22Rv1 (cell line): ENCODE data around the gene CCDC85A.

Source experiments
- ZFX ChIP-seq: fragments of 450-650 bp; IDR thresholded peaks from 2 replicates; pipeline ENCODE4 v1.6.1; 2017; ENCODE audit warnings: antibody characterized with exemption, borderline replicate concordance
- TF ChIP-seq, protein P1 (sequence below): fragments of 450-650 bp; IDR thresholded peaks from 2 replicates; pipeline ENCODE4 v1.5.1; 2017; ENCODE audit warnings: mild to moderate bottlenecking

DNA sequence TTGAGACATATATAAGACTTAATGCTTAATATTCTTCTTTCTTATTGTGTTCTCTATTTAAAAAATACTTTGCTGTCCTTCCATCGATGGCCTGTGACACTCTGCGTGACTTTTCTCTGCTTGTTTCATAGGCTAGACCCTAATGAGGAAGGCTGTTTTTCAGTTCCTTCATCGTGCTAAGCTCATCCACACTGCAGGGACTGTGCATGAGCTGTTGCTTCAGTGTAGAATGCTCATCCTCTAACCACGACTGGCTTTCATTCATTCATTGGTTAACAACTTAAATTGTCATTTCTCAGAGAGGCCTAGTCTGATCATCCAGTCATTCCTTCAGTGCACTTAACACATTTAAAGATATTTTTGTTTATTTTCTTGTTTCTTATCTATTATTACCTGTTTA, 134.4 kb downstream of the CCDC85A start:
- TF ChIP-seq, protein P1, sequence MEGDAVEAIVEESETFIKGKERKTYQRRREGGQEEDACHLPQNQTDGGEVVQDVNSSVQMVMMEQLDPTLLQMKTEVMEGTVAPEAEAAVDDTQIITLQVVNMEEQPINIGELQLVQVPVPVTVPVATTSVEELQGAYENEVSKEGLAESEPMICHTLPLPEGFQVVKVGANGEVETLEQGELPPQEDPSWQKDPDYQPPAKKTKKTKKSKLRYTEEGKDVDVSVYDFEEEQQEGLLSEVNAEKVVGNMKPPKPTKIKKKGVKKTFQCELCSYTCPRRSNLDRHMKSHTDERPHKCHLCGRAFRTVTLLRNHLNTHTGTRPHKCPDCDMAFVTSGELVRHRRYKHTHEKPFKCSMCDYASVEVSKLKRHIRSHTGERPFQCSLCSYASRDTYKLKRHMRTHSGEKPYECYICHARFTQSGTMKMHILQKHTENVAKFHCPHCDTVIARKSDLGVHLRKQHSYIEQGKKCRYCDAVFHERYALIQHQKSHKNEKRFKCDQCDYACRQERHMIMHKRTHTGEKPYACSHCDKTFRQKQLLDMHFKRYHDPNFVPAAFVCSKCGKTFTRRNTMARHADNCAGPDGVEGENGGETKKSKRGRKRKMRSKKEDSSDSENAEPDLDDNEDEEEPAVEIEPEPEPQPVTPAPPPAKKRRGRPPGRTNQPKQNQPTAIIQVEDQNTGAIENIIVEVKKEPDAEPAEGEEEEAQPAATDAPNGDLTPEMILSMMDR = no peak
- TF ChIP-seq ZFX = no peak
